Colon (tissue), 2 donors: ENCODE measurements around the gene ACTN4.

Experiments
- FAIRE-seq: peaks from 2 replicates; lab custom pipeline; 2012; peaks lifted over from hg19 to GRCh38; lab: Jason Lieb, UNC
- donor health status: control.
- donor health status: control.

Gene ACTN4

DNA sequence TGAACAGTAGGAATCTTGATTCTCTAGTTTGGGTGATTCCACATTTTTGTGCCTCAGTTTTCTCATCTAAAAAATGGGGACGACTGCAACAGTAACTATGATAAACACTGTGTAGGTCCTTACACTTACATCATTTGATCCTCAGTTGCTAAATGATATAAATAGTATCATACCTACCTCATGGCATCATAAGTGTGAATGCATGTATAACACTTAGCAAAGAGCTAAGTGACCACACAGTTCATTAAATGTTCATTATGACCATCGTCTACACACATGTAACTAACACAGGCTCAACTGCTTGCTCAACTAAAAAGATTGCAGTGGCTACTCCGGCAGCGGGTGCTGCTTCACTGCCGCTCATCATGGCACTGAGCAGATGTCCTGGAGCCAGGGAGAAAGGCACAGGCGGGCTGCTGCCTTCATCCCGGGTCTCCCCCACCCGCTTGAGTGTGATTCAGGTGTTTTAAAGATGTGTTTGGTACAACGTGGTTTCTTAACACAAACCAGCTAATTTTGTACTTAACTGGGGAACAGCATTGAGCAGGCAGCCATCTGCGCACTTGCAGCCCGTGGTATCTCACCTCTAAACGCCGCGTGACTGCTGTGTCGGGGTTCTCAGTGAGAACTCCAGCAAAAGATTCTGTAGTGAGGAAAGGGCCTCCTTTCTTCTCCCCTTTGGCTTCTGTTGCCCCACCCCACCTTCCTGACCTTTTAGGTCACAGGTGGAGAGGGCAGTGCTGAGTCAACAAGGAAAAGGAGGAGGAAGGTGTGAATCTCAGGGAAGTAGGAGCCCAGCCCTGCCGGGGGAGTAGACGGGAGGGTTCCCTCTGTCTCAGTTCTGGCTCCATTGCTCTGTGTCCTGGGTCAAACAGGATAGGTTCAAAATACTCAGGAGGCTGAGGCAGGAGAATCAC lies 11.7 kb upstream of the ACTN4 start:
- FAIRE-seq: no peak

GRCh38 chr19:38638461-38638860 lies 9.0 kb upstream of the ACTN4 start:
- FAIRE-seq: no peak

GRCh38 chr19:38639679-38640078 lies 7.8 kb upstream of the ACTN4 start:
- no peak for FAIRE-seq

DNA sequence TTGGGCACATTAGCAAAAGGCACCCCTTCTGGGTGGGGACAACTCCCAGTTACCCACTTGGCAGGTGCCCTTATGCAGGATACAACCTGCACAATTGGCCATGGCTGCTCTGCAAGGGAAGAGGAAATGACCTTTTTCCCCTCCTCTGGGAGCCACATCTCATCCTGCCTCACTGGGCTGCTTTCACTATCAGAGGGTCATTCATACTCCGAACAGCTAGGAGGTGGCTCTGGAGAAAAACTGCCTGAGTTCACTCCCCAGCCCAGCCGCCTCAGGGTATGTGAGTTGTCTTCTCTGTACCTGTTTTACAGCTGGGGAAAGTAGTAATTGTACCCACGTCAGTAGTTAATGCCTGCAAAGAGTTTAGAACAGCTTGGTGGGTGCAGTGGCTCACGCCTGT lies 7.1 kb upstream of the ACTN4 start:
- no peak for FAIRE-seq

DNA sequence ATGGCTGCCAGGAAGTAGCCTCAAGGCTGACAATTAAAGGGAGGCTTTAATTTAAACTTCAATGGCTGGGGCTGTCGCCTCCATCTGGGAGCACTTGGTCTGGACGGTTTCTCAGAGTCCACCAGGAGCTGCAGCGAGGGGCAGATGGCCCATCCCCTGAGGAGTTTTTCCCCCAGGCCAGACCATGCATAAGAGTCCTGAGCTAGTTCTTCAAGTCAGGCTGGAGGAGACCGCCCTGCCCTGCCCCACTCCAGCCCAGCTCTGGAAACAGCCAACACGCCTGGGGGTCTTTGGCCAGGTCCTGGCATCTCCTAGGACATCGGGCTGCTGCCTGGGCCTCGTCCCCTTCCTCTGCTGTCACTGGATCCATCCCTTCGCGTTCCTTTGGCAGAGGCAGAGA lies 5.3 kb upstream of the ACTN4 start:
- no peak for FAIRE-seq

GRCh38 chr19:38644719-38645118 lies 2.7 kb upstream of the ACTN4 start:
- no peak for FAIRE-seq

GRCh38 chr19:38647966-38648768 lies 718 bp downstream of the ACTN4 start:
- no peak for FAIRE-seq

DNA sequence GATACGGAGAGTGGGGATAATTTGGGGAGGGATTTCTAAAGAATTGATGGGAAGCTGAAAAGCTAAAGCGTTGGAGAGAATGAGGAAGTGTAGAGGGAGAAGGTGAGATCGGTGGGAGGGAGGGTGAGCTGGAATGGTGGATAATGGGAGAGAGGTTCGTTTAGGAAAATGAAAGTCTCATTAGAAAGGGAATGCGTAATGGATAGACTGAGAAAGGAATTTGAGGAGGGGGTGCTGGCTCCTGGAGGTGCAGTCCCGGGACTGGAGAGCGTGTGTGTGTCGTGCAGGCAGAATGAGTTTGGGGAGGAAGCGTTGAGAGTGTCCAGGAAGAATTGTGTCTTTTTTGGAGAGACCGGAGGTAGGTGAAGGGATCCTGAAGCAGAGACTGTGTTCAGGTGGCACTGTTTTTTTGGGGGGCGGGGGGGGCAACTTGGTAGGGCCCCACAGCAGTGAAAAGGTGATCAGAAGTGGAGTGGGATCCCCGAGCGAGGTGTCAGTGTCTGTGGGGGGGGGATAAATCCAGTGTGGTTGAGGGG lies 1.4 kb downstream of the ACTN4 start:
- no peak for FAIRE-seq

GRCh38 chr19:38649305-38650171 lies 2.1 kb downstream of the ACTN4 start:
- FAIRE-seq: no peak

DNA sequence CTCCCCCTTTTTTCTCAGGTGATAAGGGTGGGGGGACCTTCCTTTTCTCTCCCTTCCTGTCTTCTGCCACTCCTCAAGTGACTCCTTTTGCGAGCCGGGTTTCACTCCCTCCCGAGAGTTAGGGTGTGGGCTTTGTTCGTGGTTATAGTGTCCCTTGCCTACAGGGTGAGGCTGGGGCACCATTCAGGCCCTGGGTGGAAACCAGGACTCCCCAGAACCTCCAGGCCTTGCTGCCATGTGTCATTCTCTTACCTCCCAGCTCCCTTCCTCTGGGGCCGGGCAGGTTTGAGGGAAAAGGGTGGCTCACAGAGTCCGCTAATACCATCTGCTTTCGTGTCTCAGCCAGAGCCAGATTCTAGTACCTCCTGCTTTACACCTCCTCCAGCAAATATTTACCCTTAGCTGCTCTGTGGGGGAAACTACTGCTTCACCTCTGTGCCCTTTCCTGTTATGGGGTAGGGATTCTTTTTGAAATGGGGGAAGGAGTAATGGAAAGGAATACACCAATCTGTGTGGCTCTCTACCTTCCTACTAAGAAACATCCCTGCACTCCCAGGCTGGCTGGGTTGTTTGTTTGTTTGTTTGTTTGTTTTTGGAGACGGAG lies 2.8 kb downstream of the ACTN4 start:
- FAIRE-seq: no peak

DNA sequence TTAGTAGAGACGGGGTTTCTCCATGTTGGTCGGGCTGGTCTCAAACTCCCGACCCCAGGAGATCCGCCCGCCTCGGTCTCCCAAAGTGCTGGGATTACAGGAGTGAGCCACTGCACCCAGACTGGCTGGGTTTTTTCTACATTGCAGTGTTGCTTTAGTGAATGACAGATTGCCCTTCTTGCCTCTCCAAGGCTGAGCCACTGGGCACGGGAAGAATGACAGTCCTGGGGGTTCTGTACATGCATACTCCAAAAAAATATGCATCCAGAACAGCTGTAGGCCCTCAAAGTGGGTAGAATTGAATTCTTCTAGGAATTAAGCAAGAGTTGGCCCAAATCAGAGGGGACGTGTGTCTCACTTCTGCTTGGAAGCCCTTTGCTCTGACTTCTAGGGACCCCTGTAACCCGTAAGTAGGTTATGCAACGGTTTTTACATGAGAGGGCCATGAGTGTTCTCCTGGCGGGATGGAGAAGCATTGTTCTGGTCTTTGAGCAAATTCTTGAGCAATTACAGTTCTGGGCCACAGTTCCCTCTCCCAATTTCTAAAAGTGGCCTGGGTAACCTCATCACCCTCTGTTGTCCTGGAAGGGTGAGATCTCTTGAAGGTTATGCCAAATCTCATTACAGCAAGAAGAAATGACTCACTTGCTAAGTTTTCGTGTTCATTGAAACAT lies 3.6 kb downstream of the ACTN4 start:
- FAIRE-seq: no peak

GRCh38 chr19:38653028-38653571 lies 5.7 kb downstream of the ACTN4 start:
- FAIRE-seq: no peak

- FAIRE-seq: no peak
Measured at GRCh38 chr19:38654628-38655055, 7.2 kb downstream of the ACTN4 start.

DNA sequence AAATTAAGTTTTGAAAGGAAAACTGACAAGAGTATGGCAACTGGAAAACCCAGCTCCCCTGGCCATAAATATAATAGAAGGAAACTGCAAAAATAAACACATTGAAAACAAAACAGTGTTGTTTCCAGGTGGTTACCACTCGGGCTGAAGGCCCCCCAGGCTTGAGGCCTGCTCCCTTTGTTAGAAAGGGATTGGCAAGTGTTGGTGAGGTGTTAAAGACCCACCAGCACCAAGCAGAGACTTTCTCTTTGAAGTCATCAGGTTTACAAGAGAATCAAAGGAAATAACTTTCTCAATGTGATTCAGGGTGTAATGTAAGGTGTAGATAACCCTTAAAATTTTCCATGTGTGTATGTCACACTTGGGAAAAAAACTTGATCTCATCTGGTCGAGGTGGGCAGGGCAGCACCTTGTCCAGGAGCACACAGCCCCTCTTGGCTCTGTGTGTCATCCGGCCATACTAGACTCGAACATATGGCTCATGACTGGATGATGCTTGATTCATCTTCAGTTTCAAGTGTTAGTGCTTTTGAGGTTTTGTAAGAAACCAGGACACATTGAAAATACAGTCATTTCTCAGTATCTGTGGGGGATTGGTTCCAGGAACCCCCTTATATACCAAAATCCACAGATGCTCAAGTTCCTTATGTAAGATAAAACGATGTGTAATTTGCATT lies 7.8 kb downstream of the ACTN4 start:
- no peak for FAIRE-seq

DNA sequence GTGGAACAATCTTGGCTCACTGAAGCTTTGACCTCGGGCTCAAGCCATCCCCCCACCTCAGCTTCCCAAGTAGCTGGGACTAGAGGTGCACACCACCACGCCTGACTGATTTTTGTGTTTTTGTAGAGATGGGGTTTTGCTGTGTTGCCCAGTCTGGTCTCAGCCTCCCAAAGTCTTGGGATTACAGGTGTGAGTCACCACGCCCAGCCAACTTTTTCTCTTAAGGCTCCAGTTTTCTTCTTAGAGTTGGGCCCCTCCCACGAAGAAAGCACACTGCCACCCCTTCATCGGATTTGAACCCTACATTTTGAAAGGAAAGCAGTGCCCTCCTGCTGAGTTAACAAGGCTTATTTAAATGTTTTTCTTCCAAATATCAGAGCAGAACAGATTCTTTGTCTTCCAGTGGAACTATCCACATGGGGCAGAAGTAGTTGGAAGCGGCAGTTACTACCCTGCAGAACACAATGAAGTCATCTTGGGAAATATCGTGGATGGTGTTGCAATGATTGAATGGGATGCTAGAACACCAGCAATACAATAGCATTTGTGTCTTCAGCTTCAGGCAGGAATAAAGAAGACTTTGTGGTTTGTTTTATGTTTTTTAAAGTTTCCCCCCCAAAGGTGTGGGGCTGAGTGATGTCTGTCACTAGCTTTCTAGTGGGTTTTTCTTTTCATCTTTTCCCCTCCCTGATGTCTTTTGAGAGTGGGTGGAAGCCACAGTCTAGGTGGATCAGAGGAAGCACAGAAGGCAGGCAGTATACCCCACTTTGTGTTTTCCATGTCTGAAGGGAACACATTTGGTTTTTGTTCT lies 8.9 kb downstream of the ACTN4 start:
- FAIRE-seq: no peak

DNA sequence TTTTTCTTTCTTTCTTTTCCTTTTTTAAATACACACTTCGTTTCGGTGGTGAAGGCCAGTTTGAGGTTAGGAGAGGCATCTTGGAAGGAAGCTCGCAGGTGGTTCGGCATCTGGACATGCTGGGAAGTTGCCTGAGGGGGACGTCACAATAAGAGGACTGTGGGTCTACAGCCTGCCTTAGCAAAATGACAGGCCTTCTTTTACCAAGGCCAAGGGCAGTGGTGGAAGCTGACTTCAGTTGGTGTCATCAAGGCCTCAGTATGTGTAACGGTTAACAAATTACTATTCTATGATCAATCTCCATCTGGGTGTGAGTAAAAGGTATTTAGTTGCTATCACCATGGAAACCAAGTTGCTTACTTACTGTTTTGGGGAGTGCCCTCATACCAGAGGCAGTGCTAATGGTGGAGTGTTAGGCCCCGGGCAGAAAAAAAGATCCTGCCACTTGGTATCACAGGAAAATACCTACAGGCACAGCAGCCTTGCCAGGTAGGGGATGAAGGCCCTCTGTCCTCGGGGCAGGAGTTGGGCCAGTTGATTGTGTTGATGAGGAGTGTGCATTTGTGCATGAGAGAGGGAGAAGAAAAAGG lies 10.3 kb downstream of the ACTN4 start:
- FAIRE-seq: no peak

DNA sequence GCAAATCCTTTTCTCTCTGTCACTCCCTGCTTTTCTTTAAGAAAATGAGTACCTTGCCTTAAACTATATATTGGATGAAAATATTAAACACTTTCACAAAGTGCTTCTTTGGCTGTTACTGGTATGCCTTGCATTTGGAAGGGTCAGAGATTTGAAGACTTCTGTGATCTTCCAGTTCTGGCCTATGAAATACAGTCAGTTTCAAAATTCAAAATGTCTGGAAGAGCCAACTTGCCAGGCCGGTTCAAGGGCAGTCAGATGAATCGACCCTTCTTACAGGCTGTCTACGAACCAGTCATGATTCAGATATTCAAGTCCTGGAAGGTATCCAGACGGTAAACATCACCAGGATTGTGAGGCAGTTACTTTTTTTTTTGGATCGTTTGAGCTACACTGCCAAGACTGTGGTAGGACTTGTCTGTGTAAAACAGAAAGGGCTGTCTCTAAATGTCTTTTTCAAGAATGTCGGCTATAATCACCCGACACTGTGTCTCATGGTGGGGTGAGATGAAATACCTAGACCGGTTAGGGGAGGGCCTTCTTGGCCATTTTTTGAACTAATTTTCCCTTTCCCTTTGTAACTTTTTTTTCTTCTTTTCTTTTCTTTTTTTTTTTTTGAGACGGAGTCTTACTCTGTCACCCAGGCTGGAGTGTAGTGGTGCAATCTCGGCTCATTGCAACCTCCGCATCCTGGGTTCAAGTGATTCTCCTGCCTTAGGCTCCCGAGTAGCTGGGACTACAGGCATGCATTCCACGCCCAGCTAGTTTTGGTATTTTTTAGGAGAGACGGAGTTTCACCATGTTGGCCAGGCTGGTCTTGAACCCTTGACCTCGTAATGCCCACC lies 11.2 kb downstream of the ACTN4 start:
- FAIRE-seq: no peak

DNA sequence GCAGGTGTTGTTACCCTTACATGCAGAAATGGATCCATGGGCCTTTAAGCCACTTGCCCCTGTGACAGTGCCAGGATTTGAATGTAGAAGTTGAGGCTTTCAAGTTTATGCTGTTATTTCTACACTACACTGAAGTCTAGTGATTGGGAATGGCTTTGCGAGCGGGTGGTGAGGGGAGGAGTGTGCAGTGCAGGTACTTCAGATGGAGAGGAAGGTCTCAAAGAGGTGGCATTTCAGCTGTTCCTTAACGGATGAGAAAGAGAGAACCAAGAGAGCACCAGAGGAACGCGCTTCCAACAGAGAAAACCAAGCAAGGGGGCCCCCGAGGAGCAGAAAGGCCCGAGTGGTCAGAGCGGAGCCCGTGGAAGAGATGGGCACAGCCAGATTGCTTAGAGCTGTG lies 13.3 kb downstream of the ACTN4 start:
- FAIRE-seq: no peak
